ENCODE data around the gene PIWIL1.

The PIWIL1 gene

DNA sequence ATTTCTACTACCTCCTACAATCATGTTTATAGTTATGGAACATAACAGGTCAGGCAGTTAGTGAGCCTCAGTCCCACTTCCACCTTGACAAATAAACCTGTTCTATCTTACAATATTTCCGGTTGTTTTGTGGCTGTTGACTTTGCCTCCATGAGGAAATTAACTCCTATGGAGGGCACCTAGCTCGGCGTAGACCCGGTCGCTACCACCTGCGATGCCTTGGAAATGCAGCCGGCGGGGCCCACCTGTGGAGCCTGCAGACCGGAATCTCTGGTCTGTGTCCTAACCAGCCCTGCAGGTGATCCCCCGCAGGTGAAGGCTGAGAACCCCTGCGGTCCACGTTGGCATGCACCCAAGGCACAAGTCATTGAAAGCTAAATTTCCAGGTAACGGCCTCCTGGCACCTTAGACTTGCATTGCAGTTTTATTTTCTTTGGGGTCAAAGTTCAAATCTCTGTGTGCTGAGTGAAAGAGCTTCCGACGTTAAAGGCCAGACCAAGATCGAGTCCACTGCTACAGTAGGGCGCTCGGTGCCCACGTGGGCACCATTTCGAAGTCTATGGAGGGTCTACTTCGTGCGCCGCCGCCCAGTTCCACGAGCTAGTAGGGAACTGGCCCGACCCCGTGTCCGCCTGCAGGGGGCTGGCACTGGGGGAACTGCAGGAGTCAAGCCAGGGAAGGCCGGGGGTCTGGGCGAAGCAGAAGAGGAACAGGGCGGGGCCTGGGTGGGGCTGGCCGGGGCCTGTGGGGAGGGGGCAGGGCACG lies 782 bp upstream of the PIWIL1 start:
- no peak for DNase-seq (ENCODE audit: low read depth in 3 of 3, low spot score in 1 of 3)

GRCh38 chr12:130338794-130339601 lies 1.3 kb downstream of the PIWIL1 start:
- no peak for DNase-seq (ENCODE audit: low read depth in 3 of 3, low spot score in 1 of 3)

DNA sequence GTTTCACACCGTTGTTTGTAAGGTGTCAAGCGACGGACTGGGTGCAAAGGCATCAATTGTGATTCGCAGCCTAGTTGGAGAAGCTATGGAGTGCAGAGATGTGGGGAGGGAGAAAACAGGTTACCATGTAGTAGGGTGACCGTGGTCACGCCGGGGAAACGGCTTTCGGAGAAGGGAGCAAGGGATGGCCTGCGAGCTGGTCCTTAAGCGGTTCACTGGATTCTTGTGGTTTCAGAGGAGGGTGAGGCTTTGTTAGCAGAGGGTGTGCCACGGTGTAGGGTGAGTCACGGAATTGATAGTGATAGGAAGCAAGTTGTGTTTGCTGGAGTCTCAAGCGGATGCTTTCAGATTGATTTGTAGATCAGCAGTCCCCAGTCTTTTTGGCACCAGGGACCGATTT lies 2.3 kb downstream of the PIWIL1 start:
- DNase-seq (ENCODE audit: low read depth in 3 of 3, low spot score in 1 of 3): no peak

DNA sequence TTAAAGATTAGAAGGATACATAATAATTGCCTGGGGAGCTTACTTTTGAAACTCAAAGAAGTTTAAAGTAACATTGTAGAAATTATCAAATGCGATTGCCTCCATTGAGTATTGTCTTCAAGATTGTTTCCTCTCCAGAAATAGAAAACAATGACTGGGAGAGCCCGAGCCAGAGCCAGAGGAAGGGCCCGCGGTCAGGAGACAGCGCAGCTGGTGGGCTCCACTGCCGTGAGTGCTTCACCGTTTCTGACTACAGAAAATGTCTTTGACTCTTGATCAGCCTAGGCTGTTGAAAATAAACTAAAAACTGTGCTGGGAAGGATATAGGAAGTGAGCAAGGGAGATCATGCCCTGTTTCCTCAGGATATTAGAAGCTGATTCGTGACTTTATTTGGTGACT lies 4.8 kb downstream of the PIWIL1 start:
- DNase-seq (ENCODE audit: low read depth in 3 of 3, low spot score in 1 of 3): no peak

DNA sequence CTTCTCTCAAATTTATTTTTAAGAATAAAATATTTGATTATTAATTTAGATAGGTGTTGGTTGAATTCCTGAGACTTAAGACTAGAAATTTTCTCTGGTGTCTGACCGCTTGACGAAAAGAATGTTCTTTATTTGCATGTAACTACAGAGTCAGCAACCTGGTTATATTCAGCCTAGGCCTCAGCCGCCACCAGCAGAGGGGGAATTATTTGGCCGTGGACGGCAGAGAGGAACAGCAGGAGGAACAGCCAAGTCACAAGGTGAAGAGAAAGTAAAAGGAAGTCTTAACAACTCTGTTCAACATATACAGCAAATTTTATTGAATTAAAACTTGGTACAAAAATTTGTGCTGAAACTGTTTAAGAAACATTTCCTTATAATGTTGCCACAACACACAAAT lies 5.2 kb downstream of the PIWIL1 start:
- DNase-seq (ENCODE audit: low read depth in 3 of 3, low spot score in 1 of 3): no peak

DNA sequence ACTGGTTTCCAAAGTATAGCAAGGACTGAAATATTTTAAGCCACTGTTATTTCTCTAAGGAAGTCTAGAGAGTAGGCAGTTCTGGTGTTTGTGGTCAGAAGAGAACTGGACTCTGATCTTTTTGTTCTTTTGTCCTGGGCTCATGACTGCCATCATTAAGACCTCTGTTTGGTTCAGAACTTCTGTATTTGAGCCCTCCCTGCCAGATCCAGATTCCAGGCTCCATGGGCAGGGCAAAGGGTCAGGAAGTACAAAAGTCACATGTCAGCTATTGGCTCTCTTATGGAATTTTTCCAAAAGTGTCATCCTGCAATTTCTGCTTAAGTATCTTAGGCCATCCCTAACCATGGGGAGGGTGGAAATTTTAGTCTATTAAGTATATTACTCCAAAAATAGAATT lies 6.8 kb downstream of the PIWIL1 start:
- DNase-seq (ENCODE audit: low read depth in 3 of 3, low spot score in 1 of 3): no peak

DNA sequence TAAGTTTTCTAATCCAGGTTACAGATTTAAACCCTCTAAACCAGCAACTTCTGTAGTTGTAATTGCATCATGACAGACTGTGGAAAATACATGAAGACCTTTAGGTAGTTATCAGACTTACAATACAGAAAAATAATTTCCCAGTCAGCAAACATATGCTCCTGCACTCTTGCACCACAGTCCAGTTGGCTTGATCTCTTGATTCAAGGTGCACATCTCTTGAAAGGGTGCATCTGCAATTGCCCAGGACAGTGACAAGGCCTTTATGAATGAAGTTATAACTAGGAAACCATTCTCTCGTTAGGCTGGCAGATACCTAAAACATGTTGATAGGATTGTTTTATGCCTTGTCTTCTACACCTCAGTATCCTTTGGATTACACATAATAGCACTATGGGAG lies 7.6 kb downstream of the PIWIL1 start:
- no peak for DNase-seq (ENCODE audit: low read depth in 3 of 3, low spot score in 1 of 3)

- DNase-seq (ENCODE audit: low read depth in 3 of 3, low spot score in 1 of 3): no peak
Observed at GRCh38 chr12:130347588-130347987, 9.9 kb downstream of the PIWIL1 start.

- DNase-seq (ENCODE audit: low read depth in 3 of 3, low spot score in 1 of 3): no peak
Observed at GRCh38 chr12:130350715-130351114, 13.0 kb downstream of the PIWIL1 start.

- DNase-seq (ENCODE audit: low read depth in 3 of 3, low spot score in 1 of 3): no peak
Observed at GRCh38 chr12:130351326-130351725, 13.6 kb downstream of the PIWIL1 start.

DNA sequence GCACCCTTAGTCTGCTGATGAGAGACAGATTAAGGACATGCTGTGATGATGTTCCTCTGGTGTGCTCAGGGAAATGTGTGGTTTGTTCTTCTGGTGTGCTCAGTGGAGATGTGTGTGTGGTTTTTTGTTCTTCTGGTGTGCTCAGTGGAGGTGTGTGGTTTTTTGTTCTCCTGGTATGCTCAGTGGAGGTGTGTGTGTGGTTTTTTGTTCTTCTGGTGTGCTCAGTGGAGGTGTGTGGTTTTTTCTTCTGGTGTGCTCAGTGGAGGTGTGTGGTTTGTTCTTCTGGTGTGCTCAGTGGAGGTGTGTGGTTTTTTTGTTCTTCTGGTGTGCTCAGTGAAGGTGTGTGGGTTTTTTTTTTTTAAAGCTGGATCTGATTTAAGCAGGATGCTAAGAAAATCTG lies 15.4 kb downstream of the PIWIL1 start:
- no peak for DNase-seq (ENCODE audit: low read depth in 3 of 3, low spot score in 1 of 3)

- no peak for DNase-seq (ENCODE audit: low read depth in 3 of 3, low spot score in 1 of 3)
Observed at GRCh38 chr12:130354407-130354806, 16.7 kb downstream of the PIWIL1 start.

GRCh38 chr12:130356222-130356621 lies 18.5 kb downstream of the PIWIL1 start:
- DNase-seq (ENCODE audit: low read depth in 3 of 3, low spot score in 1 of 3): no peak

DNA sequence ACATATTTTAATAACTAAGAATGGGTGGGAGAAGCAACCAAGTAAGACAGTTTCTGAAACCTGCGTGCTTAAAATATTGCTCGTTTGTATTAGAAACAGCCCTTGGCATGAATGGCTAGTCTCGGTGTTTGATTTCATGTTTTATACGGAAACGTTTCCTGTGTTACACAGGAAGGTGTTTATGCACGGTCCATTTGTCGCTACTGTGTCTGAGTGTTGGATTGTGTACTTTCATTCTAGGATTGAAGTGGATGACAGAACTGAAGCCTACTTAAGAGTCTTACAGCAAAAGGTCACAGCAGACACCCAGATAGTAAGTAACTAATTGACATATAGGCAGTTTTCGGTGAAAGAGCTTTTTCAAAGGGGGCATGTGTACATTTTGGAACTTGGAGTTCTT lies 19.6 kb downstream of the PIWIL1 start:
- DNase-seq (ENCODE audit: low read depth in 3 of 3, low spot score in 1 of 3): no peak

DNA sequence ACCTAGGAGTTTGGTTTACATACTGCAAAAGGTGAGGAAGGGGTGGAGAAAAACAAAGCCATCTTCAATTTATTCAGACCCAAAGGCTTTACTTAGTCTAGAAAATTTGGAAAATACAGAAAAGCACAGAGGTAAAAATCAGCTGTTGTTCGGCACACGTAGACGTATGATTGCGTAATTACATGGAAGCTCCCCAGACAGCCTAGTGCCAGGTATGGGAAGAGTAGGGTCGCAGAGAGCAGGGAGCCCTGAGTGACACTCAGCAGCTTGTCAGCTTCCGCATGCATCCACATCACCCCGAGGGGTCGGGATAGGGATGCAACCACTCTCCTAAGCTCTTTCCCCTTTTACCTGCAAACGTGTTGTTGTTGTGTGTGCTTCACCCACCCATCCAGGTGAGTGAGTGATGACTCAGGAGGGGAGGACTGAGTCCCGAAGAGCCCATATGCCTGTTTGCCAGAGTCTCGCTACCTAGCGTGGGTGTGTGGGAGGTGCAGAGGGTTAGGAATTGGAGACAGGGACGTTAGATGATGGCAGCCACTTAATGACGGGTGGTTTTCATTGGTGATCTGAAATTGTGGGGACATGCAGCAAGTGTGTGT lies 20.1 kb downstream of the PIWIL1 start:
- no peak for DNase-seq (ENCODE audit: low read depth in 3 of 3, low spot score in 1 of 3)

DNA sequence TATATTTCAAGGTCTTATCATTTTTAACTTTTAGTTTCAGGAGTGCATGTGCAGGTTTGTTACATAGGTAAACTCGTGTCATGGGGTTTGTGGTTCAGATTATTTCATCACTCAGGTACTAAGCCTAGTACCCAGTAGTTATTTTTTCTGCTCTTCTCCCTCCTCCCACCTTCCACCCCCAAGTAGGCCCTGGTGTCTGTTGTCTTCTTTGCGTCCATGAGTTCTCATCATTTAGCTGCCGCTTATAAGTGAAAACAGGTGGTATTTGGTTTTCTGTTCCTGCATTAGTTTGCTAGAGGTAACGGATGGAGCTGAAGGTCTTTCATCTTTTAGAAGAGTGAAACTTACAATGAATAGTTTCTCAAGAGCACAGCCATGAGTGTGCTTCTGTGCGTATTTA lies 24.4 kb downstream of the PIWIL1 start:
- DNase-seq (ENCODE audit: low read depth in 3 of 3, low spot score in 1 of 3): no peak

DNA sequence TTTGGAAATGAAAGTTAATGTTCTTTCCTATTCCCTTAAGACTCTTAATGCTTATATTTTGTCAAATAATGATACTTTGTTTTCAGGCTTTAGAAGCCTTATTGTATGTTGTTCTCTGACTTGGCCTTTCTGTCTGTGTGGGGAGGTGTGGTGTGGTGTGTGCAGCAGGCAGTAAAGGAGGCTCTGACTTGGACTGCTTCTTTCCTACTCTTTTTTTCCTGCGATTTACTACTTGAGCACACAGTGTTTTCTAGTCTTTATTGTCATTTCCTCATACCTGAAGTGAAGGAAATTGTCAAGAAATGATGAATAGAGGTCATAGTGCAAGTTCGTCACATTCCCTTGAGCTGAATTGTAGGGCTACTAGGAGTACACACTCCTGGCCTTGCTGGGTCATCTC lies 26.9 kb downstream of the PIWIL1 start:
- no peak for DNase-seq (ENCODE audit: low read depth in 3 of 3, low spot score in 1 of 3)

DNA sequence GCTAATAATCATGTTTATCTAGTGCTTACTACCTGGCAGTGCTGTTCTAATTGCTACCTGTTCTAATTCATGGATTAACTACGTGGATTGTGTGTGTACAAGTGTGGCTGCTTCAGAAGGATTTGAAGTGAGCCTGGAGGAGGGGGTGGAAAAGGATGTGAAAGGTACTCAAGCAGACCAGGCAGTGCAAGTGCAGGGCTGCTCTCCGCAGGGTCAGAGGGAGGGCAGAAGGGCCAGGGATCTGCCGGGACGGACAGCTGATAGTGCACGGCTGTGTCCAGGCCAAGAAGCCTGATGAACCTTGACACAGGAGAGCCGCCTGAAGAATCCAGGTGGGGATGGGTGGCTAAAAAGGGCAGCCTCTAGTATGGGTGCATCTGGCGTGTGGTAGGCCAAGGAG lies 28.5 kb downstream of the PIWIL1 start:
- no peak for DNase-seq (ENCODE audit: low read depth in 3 of 3, low spot score in 1 of 3)

- no peak for DNase-seq (ENCODE audit: low read depth in 3 of 3, low spot score in 1 of 3)
Observed at GRCh38 chr12:130367003-130367402, 29.3 kb downstream of the PIWIL1 start.

- DNase-seq (ENCODE audit: low read depth in 3 of 3, low spot score in 1 of 3): no peak
Observed at GRCh38 chr12:130367523-130367922, 29.8 kb downstream of the PIWIL1 start.

DNA sequence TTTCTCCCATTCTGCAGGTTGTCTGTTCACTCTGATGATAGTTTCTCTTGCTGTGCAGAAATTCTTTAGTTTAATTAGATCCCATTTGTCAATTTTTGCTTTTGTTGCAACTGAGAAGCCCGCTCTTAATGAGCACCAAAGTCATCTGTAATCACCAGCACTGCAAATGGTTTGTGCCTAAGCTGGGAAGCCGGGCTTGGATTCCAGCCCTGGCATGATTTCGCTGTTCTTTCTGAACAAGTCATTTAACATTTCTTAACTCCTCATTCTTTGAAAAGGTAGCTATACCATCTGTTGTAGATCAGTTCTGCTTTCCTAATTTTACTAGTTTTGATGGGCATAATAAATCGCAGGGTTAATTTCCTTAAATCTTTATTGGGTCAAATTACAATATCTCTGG lies 32.1 kb downstream of the PIWIL1 start:
- no peak for DNase-seq (ENCODE audit: low read depth in 3 of 3, low spot score in 1 of 3)

DNA sequence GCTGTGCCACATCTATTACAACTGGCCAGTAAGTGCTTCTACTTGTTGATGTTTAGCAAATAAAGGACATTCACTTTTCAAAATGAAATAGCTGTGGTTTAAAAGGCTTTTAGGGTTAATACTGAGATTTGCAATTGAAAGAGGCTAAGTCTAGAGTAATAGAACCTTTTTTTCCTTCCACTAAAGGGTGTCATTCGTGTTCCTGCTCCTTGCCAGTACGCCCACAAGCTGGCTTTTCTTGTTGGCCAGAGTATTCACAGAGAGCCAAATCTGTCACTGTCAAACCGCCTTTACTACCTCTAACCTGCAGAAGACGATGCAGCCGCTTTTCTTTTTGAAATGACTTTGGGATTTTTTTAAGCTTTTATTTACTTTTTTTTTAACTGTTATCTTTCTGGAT lies 33.6 kb downstream of the PIWIL1 start:
- no peak for DNase-seq (ENCODE audit: low read depth in 3 of 3, low spot score in 1 of 3)

Measured in stimulated activated CD4-positive, alpha-beta T cell treated with anti-CD3 and anti-CD28 coated beads, TNF-alpha, amount 100 ng/mL, for 1 hour (primary cell).